SH-SY5Y (cell line): ENCODE results near the gene ZCCHC7.

Source experiments
- GATA2 ChIP-seq: IDR thresholded peaks from 2 replicates; pipeline ENCODE4 v1.6.1; 2011; ENCODE audit warnings: mild to moderate bottlenecking, low read depth, low read length
- GATA3 ChIP-seq: IDR thresholded peaks from 2 replicates; pipeline ENCODE4 v1.6.1; 2011; ENCODE audit warnings: low read depth, mild to moderate bottlenecking, low read length, moderate library complexity

GRCh38 chr9:37372839-37373238, 252.5 kb downstream of the ZCCHC7 start:
- no peak for TF ChIP-seq GATA3
- TF ChIP-seq GATA2, result no peak
